ENCODE results near the gene ANKRD42.

Gene ANKRD42

DNA sequence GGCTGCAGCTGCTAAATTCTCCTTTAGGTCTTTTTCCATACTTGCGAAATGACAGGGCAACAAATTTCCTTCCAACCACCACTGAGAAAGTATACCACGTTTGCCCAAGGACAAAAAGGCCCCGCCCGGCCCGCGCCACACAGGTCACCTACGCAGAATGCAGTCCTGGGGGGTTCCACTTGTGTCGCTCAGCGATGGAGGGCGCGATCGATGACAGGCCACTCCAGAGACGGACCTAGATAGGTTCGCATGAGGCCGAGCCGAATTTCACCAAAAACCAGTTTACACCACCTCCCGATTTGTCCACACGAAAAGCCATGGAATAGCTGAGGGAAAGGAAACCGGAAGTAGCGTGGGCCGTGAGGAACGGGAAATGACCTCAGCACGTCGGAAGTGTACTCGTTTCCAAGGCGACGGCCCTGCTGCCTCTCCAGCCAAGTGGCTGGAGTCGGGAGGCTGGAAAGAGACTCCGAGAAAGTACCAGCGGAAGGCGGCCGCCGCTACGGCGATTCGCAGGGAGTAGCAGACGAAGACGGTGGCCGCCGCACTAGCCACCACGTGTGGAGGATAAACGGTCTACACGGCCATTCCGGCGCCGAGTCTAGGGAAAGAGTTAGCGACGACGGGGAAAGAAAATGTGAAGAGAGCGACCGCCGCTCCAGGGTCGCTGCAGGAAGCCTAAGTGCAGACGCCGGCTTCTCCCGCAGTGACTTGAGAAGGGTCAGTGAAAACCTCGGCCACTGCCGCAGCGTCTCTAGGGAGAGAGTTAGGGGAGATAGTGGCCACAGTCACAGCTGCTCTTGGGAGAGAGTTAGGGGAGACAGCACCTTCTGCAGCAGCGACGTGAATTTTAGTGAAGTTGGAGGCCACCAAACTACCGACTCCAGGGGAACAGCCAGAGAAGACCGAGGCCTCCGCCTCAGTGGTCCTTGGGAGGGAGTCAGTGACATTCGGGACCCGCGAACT is at the start of gene ANKRD42:
Gene ANKRD42, plus strand, starts transcription at position 398 of the 966 bp plus-strand sequence. CDS start 959 bp downstream, outside the sequence.
- DNase-seq (ENCODE audit: low spot score): peak; percentile 90

DNA sequence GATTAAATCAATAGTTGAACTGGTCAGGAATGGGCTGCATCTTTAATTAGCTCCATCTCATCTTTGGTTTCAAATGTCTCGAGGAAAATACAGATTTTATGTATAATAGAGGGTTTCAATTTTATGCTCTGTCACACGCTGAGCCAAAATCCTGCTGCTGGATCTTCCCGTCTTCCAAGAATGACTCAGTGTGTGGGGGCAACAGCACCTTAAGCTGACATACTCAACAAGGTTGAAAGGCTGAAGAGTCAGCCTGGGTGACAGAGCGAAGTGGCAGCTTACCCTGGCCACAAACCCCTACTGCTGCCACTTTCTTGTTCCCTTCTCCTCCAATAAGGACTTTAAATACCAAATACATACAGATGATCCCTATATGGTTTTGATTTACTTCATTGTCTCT is 45.6 kb upstream of the ANKRD42 start:
- DNase-seq (ENCODE audit: low spot score): no peak

DNA sequence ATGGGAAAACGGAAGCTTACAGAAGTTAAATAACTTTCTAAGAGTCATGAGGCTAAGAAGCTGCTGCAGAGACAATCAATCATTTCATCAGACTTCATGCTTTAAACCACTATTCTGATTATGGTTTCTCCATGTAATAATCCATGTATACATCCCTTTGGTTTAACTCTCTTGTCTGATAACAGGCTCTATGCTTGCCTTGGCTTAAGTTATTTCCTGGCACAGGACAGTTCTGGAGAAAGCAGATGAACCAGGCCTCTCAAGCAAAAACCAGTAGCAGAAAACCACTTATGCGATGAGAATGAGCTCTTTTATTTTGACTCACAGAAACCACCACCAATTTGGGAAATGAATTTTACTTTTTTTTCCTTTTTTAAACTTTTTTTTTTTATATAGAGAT is 43.1 kb upstream of the ANKRD42 start:
- no peak for DNase-seq (ENCODE audit: low spot score)

DNA sequence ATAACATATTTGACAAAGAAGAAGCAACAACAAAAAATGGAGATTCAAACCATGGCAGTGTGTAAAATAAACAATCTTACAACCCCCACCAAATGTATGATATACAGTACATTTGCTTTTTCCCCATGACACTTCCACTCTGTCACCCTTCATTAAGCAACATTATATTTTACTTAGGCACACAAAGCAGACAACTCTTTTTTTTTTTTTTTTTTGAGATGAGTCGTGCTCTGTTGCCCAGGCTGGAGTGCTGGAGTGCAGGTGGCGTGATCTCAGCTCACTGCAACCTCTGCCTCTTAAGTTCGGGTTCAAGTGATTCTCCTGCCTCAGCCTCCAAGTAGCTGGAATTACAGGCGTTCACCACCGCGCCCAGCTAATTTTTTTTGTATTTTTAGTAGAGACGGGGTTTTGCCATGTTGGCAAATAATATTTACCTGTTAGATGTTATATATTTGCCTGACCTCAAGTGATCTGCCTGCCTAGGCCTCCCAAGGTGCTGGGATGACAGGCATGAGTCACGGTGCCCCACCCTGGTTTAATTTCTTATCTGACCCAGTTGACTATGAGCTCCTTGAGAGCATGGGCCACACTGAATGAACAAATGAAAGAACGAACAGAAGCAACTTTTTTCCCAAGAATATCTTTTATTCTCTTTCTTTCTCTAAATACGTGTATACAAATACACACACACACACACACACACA is 42.1 kb upstream of the ANKRD42 start:
- no peak for DNase-seq (ENCODE audit: low spot score)

DNA sequence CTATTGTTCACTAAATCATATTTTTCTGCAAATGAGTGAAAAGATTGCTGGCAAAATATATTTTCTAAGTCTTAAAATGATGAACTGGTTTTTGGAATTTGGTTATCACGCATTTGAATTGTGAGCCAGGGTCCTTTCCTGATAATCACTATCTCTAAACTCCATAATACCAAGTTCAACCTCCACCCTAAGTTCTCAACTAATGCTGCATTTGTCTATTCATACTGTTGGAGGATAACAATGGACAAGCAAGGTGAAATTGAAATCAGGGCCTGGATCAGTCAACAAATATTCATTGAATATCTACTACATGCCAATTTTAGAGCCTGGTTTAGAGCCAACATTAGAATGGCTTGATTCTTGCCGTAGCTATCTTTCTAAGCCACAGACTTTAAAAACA is 41.2 kb upstream of the ANKRD42 start:
- no peak for DNase-seq (ENCODE audit: low spot score)

DNA sequence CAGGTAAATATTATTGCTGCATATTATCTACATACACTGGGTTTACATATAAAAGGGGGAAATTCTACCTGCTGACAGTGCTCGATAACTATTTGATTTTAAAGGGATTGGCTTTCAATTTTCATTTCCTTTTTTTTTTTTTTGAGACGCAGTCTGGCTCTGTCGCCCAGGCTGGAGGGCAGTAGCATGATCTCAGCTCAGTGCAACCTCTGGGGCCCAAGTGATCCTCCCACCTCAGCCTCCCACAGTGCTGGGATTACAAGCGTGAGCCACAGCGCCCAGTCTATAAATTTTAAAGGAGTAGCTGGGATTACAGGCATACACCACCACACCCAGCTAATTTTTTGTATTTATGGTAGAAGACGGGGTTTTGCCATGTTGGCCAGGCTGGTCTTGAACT is 39.7 kb upstream of the ANKRD42 start:
- DNase-seq (ENCODE audit: low spot score): no peak

DNA sequence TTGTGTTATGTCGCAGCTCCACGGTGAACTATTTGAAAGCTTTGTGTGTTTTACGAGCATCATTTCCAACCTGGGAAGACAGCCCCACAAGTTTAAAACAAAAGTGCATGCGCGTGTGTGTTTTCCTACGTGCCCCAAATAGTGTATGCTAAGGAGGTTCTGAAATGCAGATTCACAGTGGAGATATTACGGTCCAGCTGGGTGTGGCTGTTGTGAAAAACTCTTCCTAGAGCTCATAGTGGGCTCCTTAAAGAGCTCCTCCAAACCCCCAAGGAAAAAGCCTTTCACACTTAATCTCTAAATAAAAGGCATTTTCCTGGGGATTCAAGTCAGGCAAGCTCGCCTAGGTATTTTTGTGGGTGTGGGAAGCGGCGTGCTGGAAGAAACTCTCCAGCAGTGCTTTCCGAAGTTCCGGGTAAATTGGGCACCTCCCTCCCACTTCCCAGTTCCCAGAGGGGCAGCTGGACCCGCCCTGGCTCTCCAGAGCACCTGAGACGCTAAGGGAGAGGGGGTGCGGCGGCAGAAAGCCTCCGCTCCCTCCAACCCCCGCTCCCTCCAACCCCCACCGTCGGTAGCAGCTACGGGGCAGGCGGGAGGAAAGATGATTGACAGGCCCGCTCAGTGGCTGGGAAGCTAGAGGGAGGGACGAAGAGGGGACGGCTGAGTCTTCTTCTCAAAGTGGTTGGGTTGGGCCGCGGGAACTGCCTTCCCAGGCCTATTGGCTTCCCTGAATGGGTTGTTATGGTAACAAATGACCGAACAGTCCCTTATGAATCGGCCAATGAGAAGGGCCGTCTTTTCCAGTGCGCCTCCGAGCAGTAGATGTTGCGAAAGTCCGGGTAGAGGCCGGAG is 37.1 kb upstream of the ANKRD42 start:
- peak; percentile 96 for DNase-seq (ENCODE audit: low spot score)

DNA sequence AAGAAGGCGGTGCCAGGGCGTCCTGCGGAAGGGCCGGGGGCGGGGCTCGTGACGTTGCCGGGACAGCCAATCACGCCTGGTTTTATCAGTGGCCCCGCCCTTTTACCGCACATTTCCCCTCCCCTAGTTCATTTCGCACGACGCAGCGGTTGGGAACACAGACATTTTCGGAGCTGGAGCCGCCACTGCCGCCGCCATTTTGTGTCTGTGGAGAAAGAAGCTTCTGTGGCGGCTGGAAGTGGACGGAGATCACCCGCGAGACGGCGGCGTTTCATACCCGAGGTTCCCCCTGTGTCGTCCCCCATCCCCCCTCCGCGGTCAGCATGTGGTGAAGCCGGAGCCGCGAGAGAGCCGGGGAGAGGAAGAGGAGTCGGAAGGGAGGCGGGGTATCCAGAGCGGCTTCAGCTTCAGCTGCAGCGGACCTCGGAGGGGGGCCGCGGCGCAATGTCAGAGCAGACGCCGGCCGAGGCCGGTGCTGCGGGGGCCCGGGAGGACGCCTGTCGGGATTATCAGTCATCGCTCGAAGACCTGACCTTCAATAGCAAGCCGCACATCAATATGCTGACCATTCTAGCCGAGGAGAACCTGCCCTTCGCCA is 36.4 kb upstream of the ANKRD42 start, which contains the start of gene PCF11:
Gene PCF11, plus strand, starts transcription at position 136 of the 598 bp plus-strand sequence. Its CDS starts 309 bp downstream, at position 445.
- DNase-seq (ENCODE audit: low spot score): peak; percentile 35

DNA sequence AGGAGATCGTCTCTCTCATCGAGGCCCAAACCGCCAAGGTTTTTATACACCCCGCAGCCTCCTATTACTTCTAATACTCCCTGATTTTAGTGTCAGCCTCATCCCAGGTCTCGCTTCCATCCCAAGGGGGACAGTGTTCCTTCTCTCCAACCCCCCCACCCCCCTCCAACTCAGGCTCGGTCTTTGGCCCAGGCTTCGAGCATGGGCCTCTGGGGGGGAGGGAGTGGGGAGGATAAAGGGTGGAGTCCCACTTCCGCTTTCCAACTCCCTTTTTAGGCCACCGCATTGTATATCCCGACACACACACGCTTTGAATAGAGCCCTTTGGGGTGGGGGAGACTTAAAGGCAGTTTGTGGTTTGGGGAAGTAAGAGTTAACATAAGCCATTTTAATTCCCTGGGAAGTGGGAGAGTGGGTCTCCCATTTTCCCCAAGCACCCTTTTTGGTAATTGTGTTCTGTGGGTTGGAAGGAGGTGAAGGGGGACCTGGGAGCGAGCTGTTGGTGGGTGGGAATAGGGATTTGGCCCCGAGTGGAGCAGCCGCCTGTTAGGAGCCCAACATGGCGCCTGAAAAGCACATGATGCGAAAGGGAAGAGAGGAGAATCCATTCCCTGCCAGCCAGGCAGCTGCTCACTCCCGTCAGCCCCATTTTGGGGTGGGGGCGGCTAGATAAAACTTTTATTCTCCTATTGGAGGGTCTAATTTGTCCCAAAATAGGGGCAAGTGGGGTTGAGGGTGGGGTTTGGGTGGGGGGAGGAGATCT is 35.7 kb upstream of the ANKRD42 start:
- DNase-seq (ENCODE audit: low spot score): peak; percentile 36

DNA sequence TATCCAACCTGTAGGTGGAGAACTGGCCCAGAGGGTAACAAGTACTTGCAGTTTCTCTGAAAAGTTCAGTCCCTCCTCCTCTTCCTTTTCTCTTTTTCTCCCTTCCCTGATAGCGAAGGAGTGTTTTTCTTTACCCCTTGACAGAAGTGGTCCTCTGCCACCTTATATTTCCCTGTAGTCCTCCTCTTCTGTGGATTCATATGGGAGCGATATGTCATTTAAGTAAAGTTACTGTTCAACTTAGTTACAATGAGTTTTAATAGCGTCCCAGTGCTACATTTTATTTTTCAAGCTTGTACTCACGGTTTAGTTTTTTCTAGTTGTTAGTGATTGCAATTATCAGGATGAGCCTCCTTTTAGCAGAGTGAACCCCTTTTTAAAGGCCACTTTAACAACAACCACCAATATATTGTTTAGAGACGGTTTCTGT is 35.1 kb upstream of the ANKRD42 start:
- DNase-seq (ENCODE audit: low spot score): no peak

DNA sequence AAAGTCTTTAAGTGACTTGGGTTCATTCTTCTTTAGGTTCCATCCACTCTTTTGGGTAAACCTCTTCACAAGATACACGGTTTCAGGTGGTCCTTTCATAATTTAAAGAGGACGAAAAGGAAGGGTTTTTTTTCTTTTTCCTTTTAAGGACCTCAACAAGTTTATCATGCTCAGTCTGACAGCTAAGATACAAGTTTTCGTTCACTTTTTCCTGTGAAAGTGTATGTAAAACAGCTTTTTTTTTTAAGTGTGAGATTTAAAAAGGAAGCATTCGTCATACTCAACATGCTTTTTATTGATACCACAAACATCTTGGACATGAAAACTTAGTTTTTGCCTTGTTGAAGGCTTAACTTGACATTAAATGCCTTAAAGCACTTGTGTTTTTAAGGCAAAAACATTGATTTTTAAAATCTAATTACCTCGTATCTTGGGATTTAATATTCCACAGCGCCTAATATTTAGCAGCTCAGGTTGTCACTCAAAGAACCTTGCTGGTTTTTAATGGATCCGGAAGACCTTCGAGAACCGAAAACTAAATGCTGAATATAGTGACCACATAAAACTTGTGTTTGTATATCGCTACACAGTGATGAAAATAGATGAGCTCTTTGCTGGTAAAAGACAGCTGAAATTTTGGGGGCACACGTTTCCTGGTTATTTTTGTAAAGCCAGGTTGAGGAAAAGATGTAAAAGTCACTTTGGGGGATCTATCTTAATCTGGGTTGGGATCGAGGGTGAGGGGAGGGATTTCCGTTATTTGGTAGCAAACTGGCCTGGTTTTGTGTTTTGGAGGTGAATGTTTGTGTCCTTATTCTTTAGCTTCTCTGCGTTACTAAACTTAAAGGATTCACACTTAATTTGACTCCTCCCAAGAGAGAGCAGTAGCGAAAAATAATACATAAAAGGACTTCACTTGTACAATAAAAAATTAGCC is 34.3 kb upstream of the ANKRD42 start:
- no peak for DNase-seq (ENCODE audit: low spot score)

DNA sequence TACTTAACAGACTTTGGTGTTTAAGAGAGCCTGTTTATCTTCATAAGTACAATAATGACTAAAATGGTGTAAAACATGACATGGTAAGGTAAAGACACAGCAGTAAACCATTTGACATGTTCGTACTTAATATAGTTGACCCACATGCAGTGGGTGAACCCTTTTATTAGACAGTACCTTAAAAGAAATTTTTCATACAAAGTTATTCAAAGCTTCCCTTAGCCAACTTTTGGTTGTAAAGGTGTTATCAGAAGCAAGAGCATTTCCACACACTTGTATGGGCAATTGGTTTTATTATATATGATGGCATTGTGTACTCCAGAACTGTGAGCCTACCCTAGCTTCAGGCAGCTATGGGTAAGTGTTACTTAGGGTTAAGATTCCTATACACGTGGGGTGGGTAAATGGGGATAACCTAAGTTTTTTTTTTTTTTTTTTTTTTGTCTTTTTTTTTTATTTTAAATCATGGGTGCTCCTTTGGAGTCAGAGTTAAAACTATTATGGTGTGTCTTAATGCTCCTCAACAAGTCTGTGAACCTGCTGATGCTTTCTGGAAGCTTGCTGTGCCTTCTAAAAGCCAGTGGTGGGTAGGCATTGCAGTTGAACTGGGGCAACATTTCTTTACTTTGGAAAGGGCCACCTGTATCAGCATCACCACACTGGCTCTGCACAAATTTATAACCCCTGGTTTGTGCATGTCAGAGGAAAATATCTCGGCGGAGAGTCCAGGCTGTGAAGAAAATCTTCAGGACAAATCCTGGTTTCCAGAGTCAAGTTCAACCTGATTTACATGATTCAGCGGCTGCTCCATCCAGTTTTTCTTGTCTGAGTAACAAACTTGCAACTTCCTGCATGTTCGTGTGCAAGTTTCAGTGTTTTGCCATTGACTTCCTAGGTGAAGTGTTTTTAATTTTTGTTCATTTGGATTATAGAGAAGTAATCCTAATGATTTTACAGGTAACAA is 33.3 kb upstream of the ANKRD42 start:
- no peak for DNase-seq (ENCODE audit: low spot score)

DNA sequence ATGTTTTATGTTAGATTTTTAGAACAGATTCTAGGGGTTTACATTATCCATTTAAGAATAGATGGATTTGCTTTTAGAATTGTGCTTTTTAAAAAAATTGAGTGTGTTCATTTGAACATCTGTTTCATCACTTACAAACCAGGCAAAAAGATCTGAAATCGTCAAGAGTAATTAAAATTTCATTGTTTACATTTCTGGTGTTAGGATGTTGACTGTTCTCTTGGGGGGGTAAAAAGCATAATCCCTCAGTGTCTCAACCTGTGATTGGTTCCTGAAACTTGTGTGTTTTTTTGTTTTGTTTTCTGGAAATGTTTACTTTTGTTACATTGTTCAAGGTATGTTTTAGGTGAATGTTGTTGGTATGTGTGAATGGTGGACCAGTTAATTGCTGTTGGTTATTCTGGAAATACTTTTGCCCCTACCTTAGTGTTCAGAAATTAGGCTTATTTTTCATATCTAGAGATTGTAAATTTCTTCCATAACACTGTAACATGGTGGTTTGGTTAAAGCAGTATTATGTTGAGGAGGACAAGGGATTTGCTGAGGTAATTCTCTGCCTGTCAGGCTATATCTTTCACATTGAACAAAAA is 31.8 kb upstream of the ANKRD42 start:
- DNase-seq (ENCODE audit: low spot score): no peak

DNA sequence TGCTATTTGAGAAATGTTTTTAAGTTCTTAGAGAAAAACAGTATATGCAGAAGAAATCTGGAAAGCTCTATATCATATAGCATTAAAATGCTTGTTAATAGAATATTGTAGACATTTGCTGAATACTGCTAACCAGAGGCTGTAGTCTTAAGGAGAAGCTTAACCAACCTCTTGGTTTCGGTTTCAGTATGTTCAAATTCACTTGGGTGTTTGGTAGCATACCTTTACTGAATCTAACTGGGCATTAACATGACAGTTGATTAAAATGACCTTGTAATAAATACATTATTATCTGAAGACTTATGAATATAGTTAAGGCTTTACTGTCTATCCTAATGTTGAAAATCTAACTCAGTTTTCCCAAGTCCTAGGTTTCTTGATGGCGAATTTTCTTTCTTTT is 31.1 kb upstream of the ANKRD42 start:
- peak; percentile 9 for DNase-seq (ENCODE audit: low spot score)

DNA sequence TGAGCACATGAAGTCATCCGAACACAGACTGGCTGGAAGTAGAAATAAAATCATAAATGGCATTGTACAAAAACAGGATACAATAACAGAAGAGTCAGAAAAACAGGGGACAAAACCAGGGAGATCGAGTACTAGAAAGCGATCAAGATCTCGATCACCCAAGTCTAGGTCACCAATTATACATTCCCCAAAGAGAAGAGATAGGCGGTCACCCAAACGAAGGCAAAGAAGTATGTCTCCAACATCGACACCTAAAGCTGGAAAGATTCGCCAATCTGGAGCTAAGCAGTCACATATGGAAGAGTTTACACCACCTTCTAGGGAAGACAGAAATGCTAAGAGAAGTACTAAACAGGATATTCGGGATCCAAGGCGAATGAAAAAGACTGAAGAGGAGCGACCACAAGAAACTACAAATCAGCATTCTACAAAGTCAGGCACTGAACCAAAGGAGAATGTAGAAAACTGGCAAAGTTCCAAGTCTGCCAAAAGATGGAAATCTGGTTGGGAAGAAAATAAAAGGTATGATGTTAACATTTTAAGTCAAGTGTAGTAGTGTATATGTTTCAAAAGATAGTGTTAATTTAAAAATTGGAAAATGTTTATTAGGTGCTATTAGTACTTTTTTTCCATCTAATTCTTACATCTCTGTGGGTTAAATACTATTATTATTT is 27.2 kb upstream of the ANKRD42 start:
- DNase-seq (ENCODE audit: low spot score): no peak

DNA sequence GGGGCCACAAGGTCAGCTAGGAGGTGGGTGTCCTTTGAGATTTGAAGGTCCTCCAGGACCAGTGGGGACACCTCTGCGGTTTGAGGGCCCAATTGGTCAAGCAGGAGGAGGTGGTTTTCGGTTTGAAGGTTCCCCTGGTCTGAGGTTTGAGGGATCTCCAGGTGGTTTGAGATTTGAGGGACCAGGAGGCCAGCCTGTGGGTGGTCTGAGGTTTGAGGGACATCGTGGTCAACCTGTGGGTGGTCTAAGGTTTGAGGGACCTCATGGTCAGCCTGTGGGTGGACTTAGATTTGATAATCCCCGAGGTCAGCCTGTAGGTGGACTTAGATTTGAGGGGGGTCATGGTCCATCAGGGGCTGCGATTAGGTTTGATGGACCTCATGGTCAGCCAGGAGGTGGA is 24.8 kb upstream of the ANKRD42 start:
- no peak for DNase-seq (ENCODE audit: low spot score)

DNA sequence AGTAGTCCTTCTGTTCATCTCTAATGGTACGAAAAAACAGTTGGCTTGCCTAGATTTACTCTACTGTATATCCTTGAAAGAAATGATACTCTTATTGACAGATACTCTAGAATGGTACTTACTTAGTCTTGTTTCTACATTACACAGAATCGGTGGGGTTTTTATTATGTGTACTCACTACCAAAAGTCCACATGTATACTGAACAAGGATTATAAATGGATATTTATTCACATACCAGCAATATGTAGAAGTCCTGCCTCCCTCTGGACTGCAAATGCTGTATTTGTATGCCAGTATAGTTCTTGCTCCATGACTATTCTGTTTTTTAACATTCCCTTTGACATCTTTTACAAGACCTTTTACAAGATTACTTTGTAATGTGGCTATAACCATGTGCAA is 22.6 kb upstream of the ANKRD42 start:
- DNase-seq (ENCODE audit: low spot score): no peak

DNA sequence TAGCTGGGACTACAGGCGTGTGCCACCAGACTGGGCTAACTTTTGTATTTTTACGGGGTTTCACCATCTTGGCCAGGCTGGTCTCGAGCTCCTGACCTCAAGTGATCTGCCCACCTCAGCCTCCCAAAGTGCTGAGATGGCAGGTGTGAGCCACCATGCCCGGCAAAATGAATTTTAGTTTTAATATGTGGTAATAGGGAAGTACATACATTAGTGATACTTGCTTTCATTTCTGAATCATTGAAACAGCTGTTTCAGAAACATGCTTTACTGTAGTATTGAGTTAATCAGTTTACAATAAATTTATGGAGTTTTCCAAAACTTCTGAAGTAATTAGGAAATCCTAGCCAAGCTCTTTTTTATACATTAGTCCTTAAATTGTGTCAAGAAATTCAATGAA is 21.0 kb upstream of the ANKRD42 start:
- DNase-seq (ENCODE audit: low spot score): no peak

Data from AG08396 (cell line).